DND-41 (cell line): ENCODE data around the gene CACNA1H.

ENCODE experiments used
- EZH2 ChIP-seq: IDR thresholded peaks from 3 replicates; pipeline ENCODE4 v1.6.1; 2012; ENCODE audit warnings: borderline replicate concordance, low read depth, mild to moderate bottlenecking, moderate library complexity, low read length, inconsistent platforms; ENCODE audit not compliant: severe bottlenecking
- TF ChIP-seq, protein P1 (sequence below): IDR thresholded peaks from 2 replicates; pipeline ENCODE4 v1.5.1; 2012; ENCODE audit warnings: borderline replicate concordance, low read length, moderate library complexity, mild to moderate bottlenecking; ENCODE audit not compliant: poor library complexity, severe bottlenecking; ENCODE audit errors: extremely low read depth

DNA sequence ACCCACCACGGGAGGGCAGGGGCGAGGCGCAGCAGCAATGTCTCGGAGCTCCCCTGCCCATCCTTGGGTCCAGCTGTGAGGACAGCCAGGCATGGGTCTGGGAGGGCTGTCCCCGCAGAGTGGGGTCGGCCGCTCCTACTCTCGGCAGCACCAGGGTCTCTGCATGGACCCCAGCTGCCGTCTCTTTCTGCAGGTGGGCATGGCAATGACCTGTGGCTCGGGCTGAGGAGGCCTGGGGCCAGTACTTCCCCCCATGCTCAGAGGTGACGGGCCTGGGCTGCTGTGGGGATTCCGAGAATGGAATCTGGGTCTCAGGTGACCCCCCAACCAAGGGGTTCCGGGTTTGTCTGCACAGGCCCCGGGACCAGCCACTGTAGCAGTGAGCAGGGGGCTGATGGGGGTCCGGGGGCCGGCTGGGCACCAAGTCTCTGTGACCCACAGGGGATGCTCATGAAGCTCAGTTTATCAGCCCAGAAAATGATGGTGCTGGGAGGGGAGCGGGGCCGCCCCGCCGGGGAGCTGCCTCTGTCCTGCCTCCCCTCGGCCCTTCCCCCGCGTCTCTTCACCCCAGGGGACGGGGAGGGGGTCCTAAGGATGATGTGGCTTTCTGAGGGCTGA, 23.5 kb downstream of the CACNA1H start:
- TF ChIP-seq, protein P1, sequence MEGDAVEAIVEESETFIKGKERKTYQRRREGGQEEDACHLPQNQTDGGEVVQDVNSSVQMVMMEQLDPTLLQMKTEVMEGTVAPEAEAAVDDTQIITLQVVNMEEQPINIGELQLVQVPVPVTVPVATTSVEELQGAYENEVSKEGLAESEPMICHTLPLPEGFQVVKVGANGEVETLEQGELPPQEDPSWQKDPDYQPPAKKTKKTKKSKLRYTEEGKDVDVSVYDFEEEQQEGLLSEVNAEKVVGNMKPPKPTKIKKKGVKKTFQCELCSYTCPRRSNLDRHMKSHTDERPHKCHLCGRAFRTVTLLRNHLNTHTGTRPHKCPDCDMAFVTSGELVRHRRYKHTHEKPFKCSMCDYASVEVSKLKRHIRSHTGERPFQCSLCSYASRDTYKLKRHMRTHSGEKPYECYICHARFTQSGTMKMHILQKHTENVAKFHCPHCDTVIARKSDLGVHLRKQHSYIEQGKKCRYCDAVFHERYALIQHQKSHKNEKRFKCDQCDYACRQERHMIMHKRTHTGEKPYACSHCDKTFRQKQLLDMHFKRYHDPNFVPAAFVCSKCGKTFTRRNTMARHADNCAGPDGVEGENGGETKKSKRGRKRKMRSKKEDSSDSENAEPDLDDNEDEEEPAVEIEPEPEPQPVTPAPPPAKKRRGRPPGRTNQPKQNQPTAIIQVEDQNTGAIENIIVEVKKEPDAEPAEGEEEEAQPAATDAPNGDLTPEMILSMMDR = no peak
- no peak for TF ChIP-seq EZH2
